Lower leg skin (tissue), 3 donors: ENCODE measurements around the gene RPS6KL1.

Experiments used
- POLR2A ChIP-seq, 2 donors: fragments of 450-650 bp; IDR thresholded peaks; one replicate each; pipeline ENCODE4 v1.6.1; 2016 to 2017; ENCODE audit warnings: antibody characterized with exemption in 2 of 2, mild to moderate bottlenecking in 1 of 2, moderate library complexity in 1 of 2
- TF ChIP-seq, protein P1 (sequence below), 3 donors: fragments of 450-650 bp; IDR thresholded peaks; one replicate each; pipeline ENCODE4 v1.5.1; 2016; ENCODE audit warnings: antibody characterized with exemption in 3 of 3, mild to moderate bottlenecking in 3 of 3, moderate library complexity in 2 of 3

DNA sequence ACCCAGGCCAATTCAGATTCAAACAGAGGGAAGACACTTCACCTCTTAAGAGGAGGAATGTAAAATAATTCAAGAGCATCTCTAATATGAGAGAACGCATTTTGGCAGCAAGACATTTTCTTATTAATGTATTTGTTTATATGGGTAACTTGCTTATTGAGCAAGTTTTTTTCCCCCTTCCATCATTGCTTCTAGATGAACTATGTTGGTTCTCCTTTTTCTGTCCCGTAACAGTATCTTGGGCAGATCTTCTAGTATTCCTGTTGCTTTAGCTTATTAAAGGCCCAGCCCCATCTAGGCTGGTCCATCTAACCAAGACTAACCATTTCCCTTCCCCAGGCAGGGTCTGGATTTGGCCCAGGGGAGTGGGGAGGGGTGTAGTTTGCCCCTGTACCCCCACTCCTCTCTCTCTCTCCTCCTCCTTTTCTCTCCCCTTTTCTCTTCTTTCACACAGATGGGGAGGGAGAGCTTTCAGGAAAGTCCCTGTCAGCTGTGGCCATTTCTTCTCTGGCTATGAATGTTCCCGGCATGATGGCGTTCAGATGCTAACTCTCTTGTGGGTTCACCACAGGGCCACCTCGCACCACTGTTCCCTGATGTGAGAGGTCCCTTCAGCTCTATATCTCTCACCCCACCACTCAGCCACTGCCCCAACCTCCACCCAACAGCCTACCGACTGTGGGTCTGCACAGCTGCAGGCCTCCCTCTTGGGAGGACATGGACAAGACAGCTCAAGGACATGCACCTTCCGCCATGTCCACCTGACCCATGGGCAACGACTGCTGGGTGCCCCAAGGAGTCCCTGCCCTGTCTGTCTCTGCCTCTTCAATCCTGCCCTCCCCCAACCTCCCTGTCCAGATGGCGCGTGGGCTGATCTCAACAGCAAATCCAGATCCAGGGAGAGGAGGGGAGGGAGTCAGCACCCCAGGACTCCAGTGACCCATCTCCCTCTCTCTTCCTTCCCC is 15.8 kb upstream of the RPS6KL1 start:
- TF ChIP-seq POLR2A (IDR thresholded peaks at IDR 0.05), result no peak
- TF ChIP-seq, protein P1, sequence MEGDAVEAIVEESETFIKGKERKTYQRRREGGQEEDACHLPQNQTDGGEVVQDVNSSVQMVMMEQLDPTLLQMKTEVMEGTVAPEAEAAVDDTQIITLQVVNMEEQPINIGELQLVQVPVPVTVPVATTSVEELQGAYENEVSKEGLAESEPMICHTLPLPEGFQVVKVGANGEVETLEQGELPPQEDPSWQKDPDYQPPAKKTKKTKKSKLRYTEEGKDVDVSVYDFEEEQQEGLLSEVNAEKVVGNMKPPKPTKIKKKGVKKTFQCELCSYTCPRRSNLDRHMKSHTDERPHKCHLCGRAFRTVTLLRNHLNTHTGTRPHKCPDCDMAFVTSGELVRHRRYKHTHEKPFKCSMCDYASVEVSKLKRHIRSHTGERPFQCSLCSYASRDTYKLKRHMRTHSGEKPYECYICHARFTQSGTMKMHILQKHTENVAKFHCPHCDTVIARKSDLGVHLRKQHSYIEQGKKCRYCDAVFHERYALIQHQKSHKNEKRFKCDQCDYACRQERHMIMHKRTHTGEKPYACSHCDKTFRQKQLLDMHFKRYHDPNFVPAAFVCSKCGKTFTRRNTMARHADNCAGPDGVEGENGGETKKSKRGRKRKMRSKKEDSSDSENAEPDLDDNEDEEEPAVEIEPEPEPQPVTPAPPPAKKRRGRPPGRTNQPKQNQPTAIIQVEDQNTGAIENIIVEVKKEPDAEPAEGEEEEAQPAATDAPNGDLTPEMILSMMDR (IDR thresholded peaks at IDR 0.05), result no peak
